Measurements from ENCODE around the gene SINHCAF.

- no peak for TF ChIP-seq POLR2A (IDR thresholded peaks at IDR 0.05; ENCODE audit: borderline replicate concordance, extremely low read depth, insufficient read depth, insufficient read length)
- no peak for TF ChIP-seq CTCF (IDR thresholded peaks at IDR 0.05 in 2 of 3, conservative IDR thresholded peaks at IDR 0.05 in 1 of 3; ENCODE audit: borderline replicate concordance in 1 of 3, insufficient read depth in 1 of 3, low read depth in 2 of 3, low read length in 2 of 3)
- TF ChIP-seq YY1 (IDR thresholded peaks at IDR 0.05; ENCODE audit: extremely low read depth, insufficient replicate concordance, low read depth, low read length) = no peak
- no peak for TF ChIP-seq EZH2 (IDR thresholded peaks at IDR 0.05)
- no peak for TF ChIP-seq SP1 (IDR thresholded peaks at IDR 0.05; ENCODE audit: low read depth)
- no peak for TF ChIP-seq CEBPB (IDR thresholded peaks at IDR 0.05; ENCODE audit: low read depth)
These were observed 36.3 kb upstream of the SINHCAF start for GRCh38 chr12:31362115-31362758.

Measured in HCT116 (cell line).